HEK293 (cell line): Measurements from ENCODE around the gene GOLGA2.

ENCODE experiments used
- IKZF3 ChIP-seq: fragments of 450-650 bp; IDR thresholded peaks from 2 replicates; pipeline ENCODE4 v1.5.0; 2018; ENCODE audit warnings: missing biosample characterization, mild to moderate bottlenecking, missing genetic modification characterization, moderate library complexity
- PBX3 ChIP-seq: sonication (generic); formaldehyde crosslinking; IDR thresholded peaks from 2 replicates; pipeline ENCODE4 v1.8.1; 2022; ENCODE audit warnings: mild to moderate bottlenecking, moderate library complexity, missing genetic modification reagents
- PRDM1 ChIP-seq: fragments of 450-650 bp; formaldehyde crosslinking; IDR thresholded peaks from 2 replicates; pipeline ENCODE4; 2016; ENCODE audit warnings: missing biosample characterization, missing genetic modification characterization
- PRDM10 ChIP-seq: fragments of 450-650 bp; formaldehyde crosslinking; IDR thresholded peaks from 2 replicates; pipeline ENCODE4 v1.5.1; 2016; ENCODE audit warnings: missing biosample characterization, missing genetic modification characterization
- PRDM2 ChIP-seq: fragments of 450-650 bp; formaldehyde crosslinking; IDR thresholded peaks from 2 replicates; pipeline ENCODE4 v1.5.1; 2016; ENCODE audit warnings: missing biosample characterization, missing genetic modification characterization, borderline replicate concordance
- SP2 ChIP-seq: fragments of 450-650 bp; formaldehyde crosslinking; IDR thresholded peaks from 2 replicates; pipeline ENCODE4 v1.5.1; 2016; ENCODE audit warnings: missing biosample characterization, missing genetic modification characterization
- TSHZ1 ChIP-seq: fragments of 450-650 bp; formaldehyde crosslinking; IDR thresholded peaks from 2 replicates; pipeline ENCODE4 v1.5.1; 2016; ENCODE audit warnings: missing biosample characterization, missing genetic modification characterization, borderline replicate concordance
- ZBTB10 ChIP-seq: fragments of 450-650 bp; formaldehyde crosslinking; IDR thresholded peaks from 2 replicates; pipeline ENCODE4 v1.5.1; 2016; ENCODE audit warnings: missing biosample characterization, missing genetic modification characterization
- ZBTB44 ChIP-seq: fragments of 450-650 bp; IDR thresholded peaks from 2 replicates; pipeline ENCODE4 v1.5.1; 2018; ENCODE audit warnings: missing biosample characterization, mild to moderate bottlenecking, missing genetic modification characterization
- ZEB2 ChIP-seq: fragments of 450-650 bp; formaldehyde crosslinking; IDR thresholded peaks from 2 replicates; pipeline ENCODE4 v1.5.1; 2016; ENCODE audit warnings: missing biosample characterization, missing genetic modification characterization
- ZNF184 ChIP-seq: fragments of 450-650 bp; IDR thresholded peaks from 2 replicates; pipeline ENCODE4 v1.5.1; 2018; ENCODE audit warnings: missing biosample characterization, mild to moderate bottlenecking, missing genetic modification characterization
- ZNF501 ChIP-seq: fragments of 450-650 bp; formaldehyde crosslinking; IDR thresholded peaks from 2 replicates; pipeline ENCODE4 v1.5.1; 2016; ENCODE audit warnings: missing biosample characterization, missing genetic modification characterization
- ZNF513 ChIP-seq: fragments of 450-650 bp; IDR thresholded peaks from 2 replicates; pipeline ENCODE4 v1.5.1; 2018; ENCODE audit warnings: missing biosample characterization, missing genetic modification characterization
- ZNF560 ChIP-seq: fragments of 450-650 bp; formaldehyde crosslinking; IDR thresholded peaks from 2 replicates; pipeline ENCODE4 v1.5.1; 2017; ENCODE audit warnings: missing biosample characterization, missing genetic modification characterization, borderline replicate concordance
- ZNF585B ChIP-seq: fragments of 450-650 bp; formaldehyde crosslinking; IDR thresholded peaks from 2 replicates; pipeline ENCODE4 v1.5.1; 2016; ENCODE audit warnings: missing biosample characterization, missing genetic modification characterization
- ZNF600 ChIP-seq: fragments of 450-650 bp; formaldehyde crosslinking; IDR thresholded peaks from 2 replicates; pipeline ENCODE4 v1.5.1; 2016; ENCODE audit warnings: missing biosample characterization, missing genetic modification characterization
- ZNF610 ChIP-seq: fragments of 450-650 bp; formaldehyde crosslinking; IDR thresholded peaks from 2 replicates; pipeline ENCODE4 v1.5.1; 2016; ENCODE audit warnings: missing biosample characterization, missing genetic modification characterization, borderline replicate concordance

Gene GOLGA2

GRCh38 chr9:128276574-128277270 is 915 bp upstream of the GOLGA2 start (continued):
- TF ChIP-seq ZBTB10 (peak; percentile 63; the same call in 1 of the 2 replicates), ZNF513 (no peak), PRDM10 (peak; percentile 98), IKZF3 (tag by site-specific recombination) (peak; percentile 32; the same call in 1 of the 2 replicates), ZNF610 (tag by site-specific recombination) (no peak), ZEB2 (tag by site-specific recombination) (no peak), ZNF184 (tag by site-specific recombination) (no peak), ZNF585B (tag by site-specific recombination) (no peak), ZNF501 (tag by site-specific recombination) (0 out of 2 replicates have a peak, but pooled peaks have one; percentile 44), ZBTB44 (tag by site-specific recombination) (no peak), SP2 (tag by site-specific recombination) (peak; percentile 64), PRDM2 (tag by site-specific recombination) (no peak), PRDM1 (tag by site-specific recombination) (no peak; the same call in 1 of the 2 replicates), TSHZ1 (tag by site-specific recombination) (no peak), ZNF600 (tag by site-specific recombination) (peak; percentile 50), PBX3 (CRISPR knock-in tag) (no peak), ZNF560 (no peak)
